Fibroblast of skin of left biceps (primary cell): ENCODE data around the gene EXOC6B.

Experiments used
- DNase-seq, 2 experiments: peaks; one replicate each; pipeline ENCODE4 v3.0.0-alpha.2; 2013; ENCODE audit warnings: low read depth in 2 of 2

The EXOC6B gene

DNA sequence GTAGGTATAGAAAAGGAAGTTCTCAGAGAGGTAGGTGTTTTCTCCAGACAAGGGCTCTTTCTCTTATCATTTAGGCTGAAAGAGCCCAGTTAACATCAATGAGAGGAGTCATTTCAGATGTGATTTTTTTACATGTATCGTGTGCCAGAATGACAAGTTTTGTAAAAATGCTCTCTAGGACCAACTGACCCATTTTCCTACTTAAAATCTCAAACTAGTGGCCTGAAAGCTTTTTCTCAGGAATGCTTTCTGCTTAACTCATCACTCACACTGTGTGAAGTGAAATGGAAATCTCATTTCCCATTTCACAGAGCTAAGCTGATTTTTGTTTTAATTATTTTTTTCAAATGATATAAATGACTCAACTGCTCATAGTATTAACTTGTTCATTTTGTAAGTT lies 549.5 kb downstream of the EXOC6B start:
- no peak for DNase-seq

DNA sequence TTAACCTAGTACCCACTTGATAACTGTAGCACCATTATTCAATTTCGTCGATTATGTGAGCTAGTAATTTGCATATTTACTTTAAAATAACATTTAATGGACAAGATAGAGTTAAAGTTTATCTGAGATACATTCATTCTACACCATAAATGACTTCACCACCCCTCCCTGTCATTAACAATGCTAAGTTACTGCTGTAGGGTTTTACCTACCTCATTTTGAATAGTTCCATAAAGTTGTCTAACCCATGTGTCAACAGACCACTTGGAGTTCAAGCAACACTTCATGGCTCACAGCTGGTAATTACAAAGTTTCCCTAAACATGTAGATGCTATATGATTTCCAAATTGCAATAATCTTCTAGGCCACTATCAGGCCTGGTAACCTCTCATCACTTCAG lies 550.7 kb downstream of the EXOC6B start:
- no peak for DNase-seq

DNA sequence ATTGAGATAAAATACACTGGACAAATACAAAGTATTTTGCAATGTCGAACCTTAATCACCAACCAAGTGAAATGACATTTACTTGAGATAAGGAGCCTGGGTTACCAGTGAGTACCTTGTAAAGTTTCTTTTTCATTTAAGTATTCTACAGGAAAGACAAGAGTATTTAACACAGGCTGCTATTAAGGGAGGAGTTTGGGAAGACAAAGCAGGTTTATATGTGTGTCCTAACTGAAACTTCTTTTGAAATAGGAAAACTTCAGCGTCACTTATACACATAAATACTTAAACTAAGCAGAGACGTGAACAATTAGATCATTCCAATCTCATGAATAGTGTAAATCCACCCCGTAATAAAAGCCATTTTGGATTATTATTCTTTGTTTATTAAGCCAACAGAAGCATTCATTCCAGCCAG lies 551.4 kb downstream of the EXOC6B start:
- DNase-seq = no peak

GRCh38 chr2:72273384-72273783 lies 552.4 kb downstream of the EXOC6B start:
- no peak for DNase-seq

DNA sequence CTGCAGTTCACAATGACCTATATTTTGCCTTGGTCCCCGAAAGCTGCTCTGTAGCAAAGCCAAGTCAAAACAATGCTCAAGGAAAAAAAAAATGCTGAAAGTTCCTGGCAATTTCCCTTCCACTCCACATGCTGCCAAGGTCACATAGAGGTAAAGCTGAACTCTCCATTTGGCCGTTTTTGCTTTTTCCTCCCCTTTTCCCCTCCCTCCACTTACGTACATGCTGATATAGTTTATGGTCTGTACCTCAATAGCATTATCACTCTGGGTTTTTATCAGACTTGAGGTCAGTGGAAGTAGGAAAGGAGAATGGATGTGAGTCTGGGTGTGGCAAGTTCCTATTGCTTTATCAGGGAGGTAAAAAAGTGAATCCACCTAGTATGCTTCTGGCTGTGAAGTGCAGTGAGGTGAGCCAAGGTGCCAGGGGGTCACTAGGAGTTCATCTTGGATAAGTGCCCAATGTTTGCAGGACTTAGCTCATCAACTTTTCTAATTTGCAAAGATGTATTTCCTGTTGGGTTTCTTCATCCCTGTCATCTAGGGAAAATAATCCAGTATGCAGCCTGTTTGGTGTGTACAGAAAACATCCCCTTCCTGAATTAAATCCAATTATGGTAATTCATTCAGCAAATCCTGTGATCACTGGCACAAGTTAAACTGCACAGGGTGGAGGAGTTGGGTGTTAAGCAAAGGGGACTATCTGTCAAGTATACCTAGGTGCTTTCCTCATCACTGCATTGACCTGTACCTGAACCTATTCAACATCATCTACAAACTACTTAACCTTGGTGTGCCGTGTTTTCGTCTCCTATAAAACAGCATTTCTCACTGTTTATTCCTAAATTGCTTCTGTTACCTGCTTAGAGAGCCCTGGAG lies 553.8 kb downstream of the EXOC6B start:
- no peak for DNase-seq

DNA sequence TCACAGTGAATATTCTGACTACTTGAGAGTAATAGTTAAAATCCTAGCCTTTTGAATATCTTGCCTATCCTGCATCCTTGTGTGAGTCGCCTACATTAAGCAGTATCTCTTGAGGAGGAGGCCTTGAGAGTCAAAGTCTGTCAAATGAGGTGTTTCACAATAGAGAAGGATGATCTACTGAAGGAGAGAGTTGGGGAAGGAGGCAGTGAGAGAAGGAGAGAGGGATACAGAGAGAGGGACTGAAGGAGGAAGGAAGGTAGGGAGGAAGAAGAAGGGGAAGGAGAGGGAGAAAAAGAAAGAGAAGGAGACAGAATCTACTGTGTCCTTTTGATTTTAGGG lies 554.6 kb downstream of the EXOC6B start:
- DNase-seq = no peak

DNA sequence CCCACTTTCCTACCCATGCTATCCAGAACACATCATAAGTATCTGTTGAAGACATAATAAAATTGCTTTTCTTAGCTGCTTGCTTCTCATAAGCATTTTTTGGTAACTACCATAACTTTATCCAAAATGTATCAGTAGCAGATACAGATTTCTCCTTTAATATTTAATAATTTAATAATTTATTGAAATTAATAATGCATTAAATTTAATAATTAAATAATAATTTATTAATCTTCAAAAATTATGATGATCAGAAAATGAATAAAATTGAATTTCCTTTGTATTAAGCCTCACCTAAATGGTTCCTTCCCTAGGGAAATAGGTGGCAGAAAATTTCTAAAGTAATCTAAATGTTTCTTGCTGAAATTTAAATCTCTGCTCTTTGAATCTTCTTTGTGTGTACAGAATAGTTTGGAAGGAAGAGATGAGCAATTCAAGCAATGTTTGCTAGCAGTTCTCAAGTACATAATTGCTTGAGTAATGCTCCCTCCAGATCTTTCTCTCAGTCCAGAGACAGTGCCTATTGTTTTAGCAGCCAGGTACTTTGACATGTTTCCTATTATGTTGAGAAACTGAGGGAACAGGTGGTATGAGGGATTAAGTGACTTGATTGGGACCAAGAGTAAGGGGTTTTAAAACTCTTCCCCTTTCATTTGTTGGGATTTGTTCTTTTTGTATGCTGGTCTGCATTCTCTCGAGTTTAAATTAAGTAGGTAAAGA lies 555.1 kb downstream of the EXOC6B start:
- DNase-seq = no peak

- no peak for DNase-seq
Measured at GRCh38 chr2:72263776-72264060, 562.1 kb downstream of the EXOC6B start.

DNA sequence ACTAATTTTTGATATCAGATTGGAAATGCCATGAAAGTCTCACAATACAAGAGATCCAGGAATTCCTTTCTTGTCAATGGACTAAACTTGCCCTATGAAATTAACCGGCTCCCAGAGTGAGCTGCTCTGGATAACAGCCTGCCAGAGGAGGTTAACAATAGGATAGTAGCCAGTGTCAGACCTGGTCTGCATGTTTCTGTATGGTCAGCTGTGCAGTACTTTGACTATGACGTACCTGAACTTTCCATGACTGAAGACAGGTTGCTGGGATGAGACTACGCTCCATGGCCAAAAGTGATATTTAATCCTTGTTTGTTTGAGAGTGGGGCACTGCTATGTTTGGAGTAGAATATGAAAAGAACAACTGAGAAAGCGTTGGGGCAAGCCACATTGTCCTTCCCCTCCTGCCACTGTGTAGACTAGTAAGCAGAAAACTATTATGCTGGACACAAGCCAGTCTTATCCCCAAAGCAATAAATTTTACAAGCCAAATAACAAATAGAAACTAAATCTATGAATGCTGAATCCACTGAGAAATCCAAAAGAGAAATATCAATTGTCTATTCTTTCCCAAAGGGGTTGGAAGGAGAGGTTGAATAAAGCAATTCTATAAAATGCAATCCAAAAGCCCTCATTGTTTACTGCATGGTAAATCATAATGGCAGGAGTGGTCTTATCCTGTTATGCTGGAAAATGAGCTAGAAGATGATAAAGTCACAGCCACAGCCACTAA lies 562.6 kb downstream of the EXOC6B start:
- no peak for DNase-seq

- no peak for DNase-seq
Measured at GRCh38 chr2:72261076-72261475, 564.8 kb downstream of the EXOC6B start.

DNA sequence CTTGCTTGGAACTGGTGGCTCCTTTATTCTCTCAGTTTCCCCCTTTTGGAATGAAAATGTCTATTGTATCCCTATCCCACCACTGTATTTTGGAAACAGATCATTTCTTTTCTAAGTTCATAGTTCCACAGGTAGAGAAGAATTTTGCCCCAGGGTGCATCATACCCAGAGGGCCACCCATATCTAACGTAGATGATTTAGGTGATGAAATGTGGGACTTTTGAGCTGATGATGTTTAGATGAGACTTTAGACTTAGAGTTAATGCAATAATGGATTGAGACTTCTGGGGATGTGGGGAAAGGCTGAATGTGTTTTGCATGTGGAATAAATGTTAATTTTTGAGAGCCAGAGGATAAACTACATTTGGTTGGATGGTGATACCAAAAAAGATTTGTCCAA lies 570.3 kb downstream of the EXOC6B start:
- no peak for DNase-seq

- no peak for DNase-seq
Measured at GRCh38 chr2:72254831-72255451, 570.9 kb downstream of the EXOC6B start.

GRCh38 chr2:72238311-72238710 lies 587.5 kb downstream of the EXOC6B start:
- no peak for DNase-seq

DNA sequence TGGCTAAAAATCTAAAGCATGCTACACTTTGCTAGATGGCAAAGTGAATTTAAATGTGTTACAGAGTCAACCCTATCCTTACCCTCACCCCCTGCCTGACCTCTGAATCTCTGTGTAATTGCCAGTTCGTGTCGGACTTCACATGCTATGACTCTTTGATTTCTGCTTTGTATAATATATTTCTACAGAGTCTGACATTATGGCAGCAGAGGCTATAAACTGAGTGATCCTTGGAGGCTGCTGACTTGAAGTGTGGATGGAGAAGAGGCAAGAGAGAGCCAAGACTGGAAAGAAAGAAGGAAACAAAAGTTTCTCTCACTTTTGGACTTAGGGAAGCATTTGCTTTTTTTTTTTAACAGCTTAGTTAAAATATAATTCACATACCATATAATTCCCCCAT lies 588.3 kb downstream of the EXOC6B start:
- no peak for DNase-seq

- peak; percentile 70 to 77 for DNase-seq
Measured at GRCh38 chr2:72236445-72237067, 589.3 kb downstream of the EXOC6B start.

GRCh38 chr2:72235497-72236415 lies 590.1 kb downstream of the EXOC6B start:
- DNase-seq = no peak

DNA sequence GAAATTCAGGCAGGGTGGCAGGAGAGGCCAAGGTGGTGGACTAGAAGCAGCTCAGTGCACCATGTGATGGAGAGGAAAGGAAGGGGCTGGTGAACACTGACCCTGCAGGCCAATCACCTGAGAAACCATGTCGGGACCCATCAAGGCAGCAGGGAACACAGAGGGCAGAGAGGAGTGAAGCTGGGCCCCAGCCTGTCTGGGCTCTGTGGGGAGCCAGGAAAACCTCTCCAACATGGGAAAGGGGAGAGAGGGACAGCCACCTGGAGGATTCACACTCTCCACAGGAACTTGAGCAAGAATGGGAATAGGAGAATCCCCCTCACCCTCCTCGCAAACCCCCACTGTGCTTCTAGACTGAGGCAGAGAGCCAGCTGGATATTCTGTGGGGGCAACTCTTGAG lies 592.6 kb downstream of the EXOC6B start:
- no peak for DNase-seq

DNA sequence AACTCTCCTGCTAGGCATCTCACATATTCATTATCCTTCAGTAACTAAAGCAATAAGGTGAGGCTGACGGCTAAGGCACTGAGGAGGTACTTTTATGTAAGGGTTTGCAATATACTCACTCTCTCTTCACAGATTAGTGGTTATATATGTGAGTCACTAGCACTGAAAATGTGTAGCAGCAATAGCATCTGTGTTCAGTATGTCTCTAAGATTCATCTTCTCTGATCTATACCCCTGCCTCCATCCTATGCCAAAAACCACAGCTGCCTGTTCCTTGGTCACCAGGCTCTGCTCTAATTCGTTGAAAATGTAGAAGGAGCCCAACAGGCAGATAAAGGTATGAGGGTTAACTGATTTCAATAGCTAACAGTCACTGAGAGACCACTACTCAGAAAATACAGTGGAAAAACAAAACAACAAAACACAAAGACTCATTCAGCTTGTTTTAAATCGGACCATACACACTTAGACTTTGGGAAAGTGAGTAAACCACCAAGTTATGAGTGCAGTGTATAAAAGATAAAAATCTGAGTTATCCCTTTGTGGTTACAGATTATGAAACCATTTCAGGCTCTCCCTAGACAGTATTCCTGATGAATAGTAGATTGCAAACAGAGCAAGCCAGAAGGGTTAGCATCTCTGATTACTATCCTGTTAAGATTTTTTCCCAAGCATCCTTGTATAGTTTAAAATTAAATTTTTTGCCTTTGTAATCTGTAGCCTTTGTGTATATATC lies 602.8 kb downstream of the EXOC6B start:
- DNase-seq = peak; percentile 76 to 83

DNA sequence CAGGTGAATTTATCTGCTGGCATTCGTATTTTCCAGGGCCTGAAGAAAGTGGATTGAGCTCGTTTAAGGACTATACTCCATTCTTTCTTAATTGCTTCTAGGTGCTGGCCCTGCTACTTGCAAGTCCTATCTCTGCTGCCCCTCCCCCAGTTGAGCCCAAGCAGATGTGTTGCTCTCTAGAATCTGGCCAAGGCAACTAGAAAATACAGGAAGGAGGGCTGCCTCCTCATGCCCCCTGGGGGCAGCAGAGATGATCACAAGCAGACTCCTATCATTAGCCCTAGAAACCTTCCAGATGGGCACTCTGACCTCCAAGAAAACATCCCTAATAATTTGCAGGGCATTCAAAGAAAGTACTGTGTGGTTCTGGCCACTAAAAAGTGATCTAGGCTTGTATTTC lies 605.7 kb downstream of the EXOC6B start:
- no peak for DNase-seq
